Tibial nerve (tissue), 4 donors: ENCODE results near the gene TFB1M.

Experiments used
- CTCF ChIP-seq, 5 experiments: fragments of 200-600 bp in 3 of 5; fragments of 450-650 bp in 2 of 5; sonication (generic) in 3 of 5; IDR thresholded peaks; one replicate each; pipeline ENCODE4 v1.5.1; 2016 to 2019; ENCODE audit warnings: antibody characterized with exemption in 5 of 5, mild to moderate bottlenecking in 3 of 5, moderate library complexity in 2 of 5
- EP300 ChIP-seq, 2 donors: sonication (generic); formaldehyde crosslinking; IDR thresholded peaks; one replicate each; pipeline ENCODE4 v1.6.1; 2017; ENCODE audit warnings: antibody characterized with exemption in 2 of 2, mild to moderate bottlenecking in 1 of 2
- POLR2A ChIP-seq, 2 donors: fragments of 450-650 bp; IDR thresholded peaks; one replicate each; pipeline ENCODE4 v1.6.1; 2017; ENCODE audit warnings: antibody characterized with exemption in 2 of 2, mild to moderate bottlenecking in 2 of 2, moderate library complexity in 2 of 2

- TF ChIP-seq CTCF (IDR thresholded peaks at IDR 0.05) = no peak
- TF ChIP-seq POLR2A (IDR thresholded peaks at IDR 0.05) = no peak
- no peak for TF ChIP-seq EP300 (IDR thresholded peaks at IDR 0.05)
Measured at GRCh38 chr6:155212616-155213380, 101.5 kb downstream of the TFB1M start.
